Gastrocnemius medialis (tissue), 4 donors: ENCODE measurements around the gene TBCD. TPM values are rescaled to one million over a fixed set of nuclear protein-coding genes. Genes with fewer than 3 reads are reported as not detected.

Source experiments
- ATAC-seq, 2 donors: fragments of 150-250 bp; one replicate each; pipeline ENCODE4 v1.9.1; 2016
- DNase-seq, 2 donors: peaks; one replicate each; pipeline ENCODE4 v3.0.0-alpha.2; 2019
- H3K27ac ChIP-seq, 4 donors: fragments of 200-600 bp; sonication (generic); 1 replicate in 1 of 4; 2 replicates in 3 of 4; pipeline ENCODE4 v1.5.1; 2016 to 2018; ENCODE audit warnings: mild to moderate bottlenecking in 2 of 4, moderate library complexity in 1 of 4
- H3K27me3 ChIP-seq, 3 donors: fragments of 200-600 bp; sonication (generic) in 2 of 3; 1 replicate in 1 of 3; 2 replicates in 2 of 3; pipeline versions ENCODE4 v1.5.1 to v1.6.0; 2016 to 2019; ENCODE audit warnings: mild to moderate bottlenecking in 1 of 3, moderate library complexity in 1 of 3
- H3K36me3 ChIP-seq, 2 donors: fragments of 200-600 bp; sonication (generic) in 1 of 2; one replicate each; pipeline ENCODE4 v1.5.1; 2017 to 2018
- H3K4me1 ChIP-seq, 2 donors: fragments of 200-600 bp; sonication (generic) in 1 of 2; one replicate each; pipeline ENCODE4 v1.5.1; 2016 to 2017; ENCODE audit warnings: mild to moderate bottlenecking in 2 of 2
- H3K4me3 ChIP-seq, 4 donors: fragments of 200-600 bp; sonication (generic) in 3 of 4; 1 replicate in 1 of 4; 2 replicates in 3 of 4; pipeline ENCODE4 v1.5.1; 2016 to 2019; ENCODE audit warnings: mild to moderate bottlenecking in 2 of 4
- H3K9me3 ChIP-seq, 3 donors: fragments of 200-600 bp; sonication (generic) in 2 of 3; 1 replicate in 1 of 3; 2 replicates in 2 of 3; pipeline ENCODE4 v1.5.1; 2016 to 2019
- POLR2A ChIP-seq, 2 donors: fragments of 450-650 bp; IDR thresholded peaks; one replicate each; pipeline ENCODE4 v1.6.1; 2017; ENCODE audit warnings: antibody characterized with exemption in 2 of 2, mild to moderate bottlenecking in 2 of 2, moderate library complexity in 2 of 2
- in situ Hi-C, 4 donors: fragments of 200-750 bp; cut with MboI; loops; one replicate each; pipeline versions ENCODE4 v1.15.0 to v1.8.0; 2017; ENCODE audit warnings: low sequenced_read_pairs in 4 of 4
- intact Hi-C: fragments of 100-400 bp; cut with DNase I; formaldehyde crosslinking; loops from one replicate; pipeline ENCODE4 v1.15.1; 2023; ENCODE audit warnings: low total_unique reads
- total RNA-seq, 4 donors: library from RNA; depleted of rRNA; stranded (reverse); fragments of >200 nt; gene quantifications; one replicate each; pipeline versions ENCODE4 v1.1.0 to v1.2.3, GENCODE V29; 2016
- TF ChIP-seq, protein P1 (sequence below), 5 experiments: fragments of 450-650 bp in 3 of 5; fragments of 200-600 bp in 2 of 5; sonication (generic) in 2 of 5; IDR thresholded peaks in 4 of 5; conservative IDR thresholded peaks in 1 of 5; 1 replicate in 4 of 5; 2 replicates in 1 of 5; pipeline ENCODE4 v1.5.1; 2016 to 2019; ENCODE audit warnings: antibody characterized with exemption in 5 of 5, mild to moderate bottlenecking in 3 of 5, moderate library complexity in 3 of 5

TBCD gene
- total RNA-seq, 4 donors from 2014 or later, result 18.0 to 50.4 (median 33.3) TPM

DNA sequence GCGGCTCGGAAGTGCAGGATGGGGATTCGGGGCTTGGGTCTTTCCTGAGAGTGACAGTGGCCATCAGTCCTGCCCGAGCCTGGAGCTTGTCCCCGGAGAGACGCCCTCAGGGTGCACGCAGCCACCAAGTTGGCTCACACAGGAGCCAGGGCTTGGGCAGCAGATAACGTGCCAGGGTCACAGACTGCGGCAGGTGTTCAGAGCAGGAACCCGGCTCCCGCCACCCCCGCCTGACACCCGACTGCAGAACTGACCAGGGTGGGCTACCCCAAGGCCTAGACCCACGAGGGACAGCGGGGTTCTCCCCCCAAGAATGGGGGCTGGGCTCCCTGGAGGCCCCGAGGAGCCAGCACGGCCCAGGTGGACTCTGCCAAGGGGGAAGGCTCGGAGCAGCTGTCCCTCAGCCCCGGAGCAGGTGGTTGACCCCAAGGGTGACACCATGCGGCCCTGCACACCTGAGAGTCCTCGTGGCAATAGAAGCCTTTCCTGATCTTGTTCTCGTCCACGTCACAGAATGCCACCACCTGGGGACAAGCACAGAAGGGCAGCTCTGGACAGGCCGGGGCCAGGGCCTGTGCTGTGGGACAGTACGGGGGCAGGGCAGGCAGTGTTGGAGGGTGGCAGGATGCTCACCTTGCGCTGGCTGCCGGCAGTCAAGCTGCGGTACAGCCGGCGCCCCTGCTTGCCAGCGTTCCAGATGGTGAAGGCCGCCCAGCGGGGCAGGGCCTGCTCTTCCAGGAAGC is 205.0 kb downstream of the TBCD start:
- TF ChIP-seq, protein P1, sequence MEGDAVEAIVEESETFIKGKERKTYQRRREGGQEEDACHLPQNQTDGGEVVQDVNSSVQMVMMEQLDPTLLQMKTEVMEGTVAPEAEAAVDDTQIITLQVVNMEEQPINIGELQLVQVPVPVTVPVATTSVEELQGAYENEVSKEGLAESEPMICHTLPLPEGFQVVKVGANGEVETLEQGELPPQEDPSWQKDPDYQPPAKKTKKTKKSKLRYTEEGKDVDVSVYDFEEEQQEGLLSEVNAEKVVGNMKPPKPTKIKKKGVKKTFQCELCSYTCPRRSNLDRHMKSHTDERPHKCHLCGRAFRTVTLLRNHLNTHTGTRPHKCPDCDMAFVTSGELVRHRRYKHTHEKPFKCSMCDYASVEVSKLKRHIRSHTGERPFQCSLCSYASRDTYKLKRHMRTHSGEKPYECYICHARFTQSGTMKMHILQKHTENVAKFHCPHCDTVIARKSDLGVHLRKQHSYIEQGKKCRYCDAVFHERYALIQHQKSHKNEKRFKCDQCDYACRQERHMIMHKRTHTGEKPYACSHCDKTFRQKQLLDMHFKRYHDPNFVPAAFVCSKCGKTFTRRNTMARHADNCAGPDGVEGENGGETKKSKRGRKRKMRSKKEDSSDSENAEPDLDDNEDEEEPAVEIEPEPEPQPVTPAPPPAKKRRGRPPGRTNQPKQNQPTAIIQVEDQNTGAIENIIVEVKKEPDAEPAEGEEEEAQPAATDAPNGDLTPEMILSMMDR (IDR thresholded peaks at IDR 0.05 in 4 of 5, conservative IDR thresholded peaks at IDR 0.05 in 1 of 5), result no peak
- no peak for TF ChIP-seq POLR2A (IDR thresholded peaks at IDR 0.05)
- ATAC-seq, result no peak
- no peak overlapping the region for H3K4me3 ChIP-seq
- H3K27me3 ChIP-seq, result no peaks in the 10 kb centered on the region
- no peaks in the 10 kb centered on the region for H3K4me1 ChIP-seq
- no peak for DNase-seq
- H3K36me3 ChIP-seq, result no peaks in the 10 kb centered on the region
- H3K27ac ChIP-seq, result no peak overlapping the region
- H3K9me3 ChIP-seq, result no peaks in the 10 kb centered on the region
- intact Hi-C loops (no loop called here), in situ Hi-C loops (no loop called here)

DNA sequence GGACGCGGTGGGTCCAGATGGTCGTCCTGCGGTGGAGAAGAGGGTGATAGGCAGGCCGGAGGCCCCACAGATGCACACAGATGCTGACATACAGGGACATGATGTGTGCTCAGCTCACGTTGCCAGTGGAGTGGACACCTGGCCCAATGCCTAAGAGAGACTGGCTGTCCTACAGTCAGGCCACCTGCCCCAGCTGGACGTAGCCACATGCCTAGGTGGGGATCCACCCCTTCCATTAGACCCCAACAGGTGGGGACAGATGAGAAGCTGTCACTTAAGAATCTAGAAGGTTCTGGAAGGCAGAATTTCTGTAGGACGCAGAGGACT is 205.6 kb downstream of the TBCD start:
- ATAC-seq, result no peak
- H3K4me1 ChIP-seq, result no peaks in the 10 kb centered on the region
- no peak for TF ChIP-seq POLR2A (IDR thresholded peaks at IDR 0.05)
- TF ChIP-seq, protein P1 (IDR thresholded peaks at IDR 0.05 in 4 of 5, conservative IDR thresholded peaks at IDR 0.05 in 1 of 5), result no peak

DNA sequence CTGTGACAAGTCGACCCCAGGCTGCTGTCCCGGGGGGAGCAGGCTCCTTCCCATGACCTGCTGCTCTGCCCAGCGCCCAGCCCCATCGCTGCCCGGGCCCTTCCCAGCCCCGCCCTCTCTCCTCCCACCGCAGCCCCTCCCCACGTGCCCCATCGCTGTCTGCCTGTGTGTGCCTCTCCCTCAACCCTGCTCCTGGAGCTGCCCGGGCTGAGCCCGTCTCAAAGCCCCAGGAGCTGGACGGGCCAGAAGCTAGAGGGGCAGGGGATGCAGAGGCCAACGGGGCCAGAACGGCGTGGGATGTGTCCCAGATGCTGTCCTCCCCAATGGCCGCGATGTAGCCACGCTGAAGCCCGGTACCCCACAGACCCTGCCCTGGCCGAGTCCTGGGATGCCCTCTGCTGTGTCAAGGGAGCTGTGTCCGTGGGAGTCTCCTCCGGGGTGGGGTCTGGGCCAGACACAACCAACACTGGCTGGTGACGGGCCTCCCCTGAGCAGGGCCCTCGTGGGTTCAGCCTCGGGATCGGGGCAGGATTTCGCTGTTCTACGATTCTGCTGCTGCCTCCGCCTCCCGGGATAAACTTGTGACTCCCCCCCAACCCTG is 206.2 kb downstream of the TBCD start:
- H3K27me3 ChIP-seq, result no peaks in the 10 kb centered on the region
- DNase-seq, result no peak
- no peaks in the 10 kb centered on the region for H3K4me1 ChIP-seq
- H3K36me3 ChIP-seq, result no peaks in the 10 kb centered on the region
- in situ Hi-C loops, result no loop called here
- no peaks in the 10 kb centered on the region for H3K9me3 ChIP-seq
- ATAC-seq, result no peak
- H3K27ac ChIP-seq, result no peak overlapping the region
- intact Hi-C loops, result no loop called here
- TF ChIP-seq POLR2A (IDR thresholded peaks at IDR 0.05), result no peak
- H3K4me3 ChIP-seq, result no peak overlapping the region

More for the DNA sequence above, 205.6 kb downstream of the TBCD start:
- in situ Hi-C loops, result no loop called here
- no peak for DNase-seq
- no peak overlapping the region for H3K4me3 ChIP-seq
- intact Hi-C loops, result no loop called here
- no peaks in the 10 kb centered on the region for H3K36me3 ChIP-seq
- H3K9me3 ChIP-seq, result no peaks in the 10 kb centered on the region
- H3K27ac ChIP-seq, result no peak overlapping the region
- H3K27me3 ChIP-seq, result no peaks in the 10 kb centered on the region

DNA sequence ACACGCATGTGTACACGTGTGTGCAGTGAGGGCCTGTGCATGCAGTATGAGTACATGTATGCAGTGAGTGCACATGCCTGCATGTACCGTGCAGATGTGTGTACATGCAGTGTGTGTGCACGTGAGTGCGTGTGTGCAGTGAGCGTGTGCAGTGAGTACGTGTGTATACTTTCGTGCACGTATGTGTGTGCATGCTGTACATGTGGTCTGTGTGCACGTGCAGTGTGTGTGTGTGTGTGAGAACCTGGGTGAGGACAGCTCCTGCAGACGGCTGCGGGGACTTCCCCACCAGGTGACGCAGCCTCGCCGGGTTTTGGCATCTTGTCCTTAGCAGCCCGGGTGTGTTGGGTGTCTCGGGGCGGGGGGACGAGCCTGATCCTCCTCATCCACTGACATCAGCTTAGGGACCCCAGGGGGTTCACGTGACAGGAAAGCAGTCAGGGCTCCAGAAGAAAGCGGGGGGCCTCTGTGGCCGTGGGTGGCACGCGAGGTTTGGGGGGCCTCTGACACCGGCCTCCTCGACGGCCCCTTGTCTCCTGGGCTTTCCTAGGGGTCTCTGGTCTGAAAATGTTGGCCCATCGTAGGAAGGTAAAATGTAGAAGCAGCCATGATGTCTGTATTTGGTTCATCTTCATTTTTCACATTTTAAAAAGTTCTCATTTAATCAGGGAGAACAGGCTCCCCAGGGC is 207.5 kb downstream of the TBCD start:
- Histone ChIP-seq H3K9me3 (no peaks in the 10 kb centered on the region), H3K27me3 (no peaks in the 10 kb centered on the region), H3K36me3 (no peaks in the 10 kb centered on the region), H3K4me3 (no peak overlapping the region), H3K27ac (no peak overlapping the region), H3K4me1 (peaks cover 0 to 4% of the 10 kb centered on the region in 2 donors)
- intact Hi-C loops (no loop called here), in situ Hi-C loops (no loop called here)
- TF ChIP-seq, protein P1 (IDR thresholded peaks at IDR 0.05 in 4 of 5, conservative IDR thresholded peaks at IDR 0.05 in 1 of 5), result no peak
- TF ChIP-seq POLR2A (IDR thresholded peaks at IDR 0.05), result no peak
- ATAC-seq (no peak), DNase-seq (no peak)

DNA sequence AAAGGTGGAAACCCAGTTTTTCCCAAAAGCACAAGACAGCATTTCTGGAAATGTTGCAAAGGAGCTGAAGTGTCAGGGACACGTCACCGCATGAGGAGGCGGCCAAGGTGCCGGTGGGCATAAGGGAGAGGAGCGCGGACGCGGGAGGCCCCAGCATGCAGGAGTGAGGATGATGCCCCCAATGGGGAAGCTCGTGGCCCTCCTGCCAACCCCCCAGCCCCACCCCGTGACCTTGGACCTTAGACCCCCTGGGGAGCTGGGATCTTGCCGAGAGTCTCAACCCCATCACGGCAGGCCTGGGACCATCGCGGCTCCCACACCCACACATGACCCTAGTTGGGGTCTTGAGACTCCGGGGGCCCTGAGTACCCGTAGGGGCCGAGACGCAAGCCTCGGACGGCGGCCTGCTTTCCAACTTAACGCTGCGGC is 208.1 kb downstream of the TBCD start:
- intact Hi-C loops, result no loop called here
- in situ Hi-C loops, result no loop called here
- Histone ChIP-seq H3K27ac (no peak overlapping the region), H3K36me3 (no peaks in the 10 kb centered on the region), H3K4me3 (no peak overlapping the region), H3K9me3 (no peaks in the 10 kb centered on the region), H3K27me3 (no peaks in the 10 kb centered on the region), H3K4me1 (peaks cover 0 to 4% of the 10 kb centered on the region in 2 donors)
- DNase-seq (no peak), ATAC-seq (no peak)
- TF ChIP-seq POLR2A (IDR thresholded peaks at IDR 0.05), result no peak
- TF ChIP-seq, protein P1 (IDR thresholded peaks at IDR 0.05 in 4 of 5, conservative IDR thresholded peaks at IDR 0.05 in 1 of 5), result no peak
